A549 (cell line): ENCODE measurements around the gene NEGR1. TPM values are rescaled to one million over a fixed set of nuclear protein-coding genes. Genes with fewer than 3 reads are reported as not detected.

Source experiments
- ATAC-seq, 2 experiments: fragments of 200-7000 bp in 1 of 2; fragments of >200 bp in 1 of 2; cut with Nextera tagmentation in 1 of 2; cut with Tn5 transposase in 1 of 2; 3 replicates each; pipeline versions ENCODE4 v1.8.0 to v1.9.1; 2018 to 2020; ENCODE audit warnings: mild to moderate bottlenecking in 1 of 2, moderate library complexity in 1 of 2
- CTCF ChIA-PET: fragments of 300-600 bp; sonication (Branson Sonifier 250); formaldehyde crosslinking; extraction: SDS; loops from one replicate; lab custom pipeline; 2021; ENCODE audit warnings: antibody characterized with exemption, inconsistent platforms; lab: Yijun Ruan, JAX
- POLR2A ChIA-PET: fragments of 350-600 bp; formaldehyde crosslinking; extraction: SDS; loops from one replicate; lab custom pipeline; 2021; ENCODE audit warnings: antibody characterized with exemption, inconsistent platforms; lab: Yijun Ruan, JAX
- DNase-seq, 2 experiments: peaks; one replicate each; pipeline versions ENCODE4 v3.0.0 to v3.0.0-alpha.2; 2011 to 2016; ENCODE audit warnings: low read depth in 1 of 2, low spot score in 1 of 2
- FAIRE-seq: peaks from 2 replicates; lab custom pipeline; 2011; peaks lifted over from hg19 to GRCh38; lab: Jason Lieb, UNC
- H3K27ac ChIP-seq, 2 experiments: fragments of >200 bp; sonication (Bioruptor Twin); formaldehyde crosslinking; 3 replicates each; pipeline ENCODE4 v1.5.1; 2016 to 2017
- H3K4me1 ChIP-seq: fragments of >200 bp; sonication (Bioruptor Twin); formaldehyde crosslinking; 3 replicates; pipeline ENCODE4 v1.6.1; 2016
- H3K4me2 ChIP-seq: fragments of >200 bp; sonication (Bioruptor Twin); formaldehyde crosslinking; 3 replicates; pipeline ENCODE4 v1.6.1; 2016
- H3K4me3 ChIP-seq: fragments of >200 bp; sonication (Bioruptor Twin); formaldehyde crosslinking; 3 replicates; pipeline ENCODE4 v1.5.1; 2016
- H3K9me3 ChIP-seq: fragments of >200 bp; sonication (Bioruptor Twin); formaldehyde crosslinking; 3 replicates; pipeline ENCODE4 v1.6.1; 2016
- ATOH8 ChIP-seq: fragments of 250-450 bp; sonication (Bioruptor Pico); IDR thresholded peaks from 2 replicates; pipeline ENCODE4 v1.5.0; 2020; ENCODE audit warnings: low read depth, mild to moderate bottlenecking, moderate library complexity
- BCL3 ChIP-seq: fragments of >200 bp; sonication (Bioruptor Twin); formaldehyde crosslinking; IDR thresholded peaks from 3 replicates; pipeline ENCODE4 v1.6.1; 2016
- CBX2 ChIP-seq: fragments of 200-600 bp; sonication (generic); IDR thresholded peaks from 2 replicates; pipeline ENCODE4 v1.6.1; 2016; ENCODE audit warnings: low read depth, mild to moderate bottlenecking, borderline replicate concordance
- CBX8 ChIP-seq: fragments of 200-600 bp; sonication (generic); IDR thresholded peaks from 2 replicates; pipeline ENCODE4 v1.6.1; 2016
- CHD4 ChIP-seq: fragments of 200-600 bp; sonication (generic); IDR thresholded peaks from 2 replicates; pipeline ENCODE4 v1.6.1; 2016; ENCODE audit warnings: antibody characterized with exemption, mild to moderate bottlenecking, borderline replicate concordance
- E2F6 ChIP-seq: IDR thresholded peaks from 2 replicates; pipeline ENCODE4 v1.6.1; 2012; ENCODE audit warnings: low read depth, borderline replicate concordance
- FOXS1 ChIP-seq: fragments of 250-450 bp; sonication (Bioruptor Pico); IDR thresholded peaks from 2 replicates; pipeline ENCODE4 v1.5.0; 2020; ENCODE audit warnings: mild to moderate bottlenecking, moderate library complexity
- HEYL ChIP-seq: fragments of 250-450 bp; sonication (Bioruptor Pico); IDR thresholded peaks from 2 replicates; pipeline ENCODE4 v1.8.0; 2021; ENCODE audit warnings: mild to moderate bottlenecking, moderate library complexity
- HOXA7 ChIP-seq: fragments of 250-450 bp; sonication (Bioruptor Pico); IDR thresholded peaks from 2 replicates; pipeline ENCODE4 v1.5.0; 2020; ENCODE audit warnings: mild to moderate bottlenecking, moderate library complexity
- HOXB13 ChIP-seq: fragments of 250-450 bp; sonication (Bioruptor Pico); IDR thresholded peaks from 2 replicates; pipeline ENCODE4 v1.5.0; 2020; ENCODE audit warnings: low read depth, mild to moderate bottlenecking, moderate library complexity
- JUNB ChIP-seq: fragments of >200 bp; sonication (Bioruptor Twin); formaldehyde crosslinking; IDR thresholded peaks from 2 replicates; pipeline ENCODE4 v1.6.1; 2016
- MAX ChIP-seq: IDR thresholded peaks from 2 replicates; pipeline ENCODE4 v1.6.1; 2012
- MYC ChIP-seq: IDR thresholded peaks from 2 replicates; pipeline ENCODE4 v1.6.1; 2012; ENCODE audit warnings: mild to moderate bottlenecking, inconsistent platforms, low read length, improper control_type of control experiment, borderline replicate concordance
- NPAS2 ChIP-seq: fragments of 250-450 bp; sonication (Bioruptor Pico); IDR thresholded peaks from 2 replicates; pipeline ENCODE4 v1.8.0; 2022; ENCODE audit warnings: mild to moderate bottlenecking, moderate library complexity, borderline replicate concordance
- PBX3 ChIP-seq: IDR thresholded peaks from 2 replicates; pipeline ENCODE4 v1.6.1; 2012
- RAD21 ChIP-seq, 2 experiments: fragments of >200 bp in 1 of 2; sonication (Bioruptor Twin) in 1 of 2; formaldehyde crosslinking in 1 of 2; IDR thresholded peaks in 1 of 2; conservative IDR thresholded peaks in 1 of 2; 2 replicates in 1 of 2; 3 replicates in 1 of 2; pipeline ENCODE4 v1.6.1; 2012 to 2018; ENCODE audit warnings: inconsistent platforms in 1 of 2
- RARB ChIP-seq: fragments of 250-450 bp; sonication (Bioruptor Pico); IDR thresholded peaks from 2 replicates; pipeline ENCODE4 v1.8.0; 2021; ENCODE audit warnings: mild to moderate bottlenecking, moderate library complexity
- RCOR1 ChIP-seq: fragments of 150-350 bp; IDR thresholded peaks from 2 replicates; pipeline ENCODE4 v1.6.1; 2014; ENCODE audit warnings: antibody characterized with exemption, low read length, low read depth
- SMC3 ChIP-seq: fragments of >200 bp; sonication (Bioruptor Twin); formaldehyde crosslinking; IDR thresholded peaks from 3 replicates; pipeline ENCODE4 v1.6.1; 2018; ENCODE audit warnings: inconsistent platforms
- SREBF2 ChIP-seq: fragments of 450-650 bp; IDR thresholded peaks from 2 replicates; pipeline ENCODE4 v1.6.1; 2014; ENCODE audit warnings: mild to moderate bottlenecking, moderate library complexity
- TFCP2L1 ChIP-seq: fragments of 250-450 bp; sonication (Bioruptor Pico); IDR thresholded peaks from 2 replicates; pipeline ENCODE4 v1.5.0; 2021; ENCODE audit warnings: mild to moderate bottlenecking
- USF2 ChIP-seq: fragments of 450-650 bp; IDR thresholded peaks from 2 replicates; pipeline ENCODE4 v1.6.1; 2014; ENCODE audit warnings: antibody characterized with exemption
- ZC3H11A ChIP-seq: fragments of 450-650 bp; IDR thresholded peaks from 2 replicates; pipeline ENCODE4 v1.6.1; 2014; ENCODE audit warnings: antibody characterized with exemption, mild to moderate bottlenecking
- ZFP36 ChIP-seq: fragments of 450-650 bp; IDR thresholded peaks from 2 replicates; pipeline ENCODE4 v1.6.1; 2014; ENCODE audit warnings: borderline replicate concordance; ENCODE audit not compliant: partially characterized antibody
- WGBS: methylation state at CpG from one replicate; pipeline ENCODE4 v1.1.6; 2017; ENCODE audit errors: missing lambda C conversion rate; 5-methylcytosine and 5-hydroxymethylcytosine counted together
- polyA plus RNA-seq, 4 experiments: library from polyadenylated mRNA; depleted of rRNA in 3 of 4; stranded (reverse); fragments of >200 nt; fragmentation: RNase III in 1 of 4; extraction: RNeasy Plus Mini Kit Qiagen cat#74134 plus additional on column Dnase treatment in 1 of 4; gene quantifications; 2 replicates in 3 of 4; 3 replicates in 1 of 4; pipeline ENCODE4 v1.2.3, GENCODE V29; 2011 to 2017

NEGR1 gene
- polyA plus RNA-seq, 2 of the 4 experiments (the other 2 are of a cell fraction): not detected

- POLR2A ChIA-PET: no interaction called here
- Histone ChIP-seq H3K27ac (no peak overlapping the region), H3K9me3 (no peaks in the 10 kb centered on the region), H3K4me2 (no peak overlapping the region), H3K4me1 (no peaks in the 10 kb centered on the region), H3K4me3 (no peak overlapping the region)
- TF ChIP-seq RCOR1: no peak
- TF ChIP-seq HOXA7: no peak
- no peak for TF ChIP-seq BCL3
- TF ChIP-seq E2F6: no peak
- no peak for TF ChIP-seq SMC3
- no peak for TF ChIP-seq RAD21 (conservative IDR thresholded peaks at IDR 0.05 in 1 of 2, IDR thresholded peaks at IDR 0.05 in 1 of 2)
- no peak for TF ChIP-seq ZFP36
- TF ChIP-seq ATOH8: no peak
- TF ChIP-seq USF2: no peak
- no peak for TF ChIP-seq SREBF2
- no peak for TF ChIP-seq PBX3
- no peak for TF ChIP-seq CHD4
- FAIRE-seq (no peak), DNase-seq (no peak), ATAC-seq (no peak)
- CTCF ChIA-PET: no interaction called here
These were observed 783.8 kb downstream of the NEGR1 start for GRCh38 chr1:71498542-71498941.

- no peak overlapping the region for H3K4me2 ChIP-seq
- POLR2A ChIA-PET: no interaction called here
- no peaks in the 10 kb centered on the region for H3K9me3 ChIP-seq
- no peak overlapping the region for H3K4me3 ChIP-seq
- no peak overlapping the region for H3K27ac ChIP-seq
- CTCF ChIA-PET: no interaction called here
- DNase-seq (no peak), ATAC-seq (no peak), FAIRE-seq (no peak)
- H3K4me1 ChIP-seq: no peaks in the 10 kb centered on the region
- no peak for TF ChIP-seq JUNB
These were observed 788.2 kb downstream of the NEGR1 start for GRCh38 chr1:71494163-71494562.

GRCh38 chr1:71492298-71493041, 789.9 kb downstream of the NEGR1 start:
- POLR2A ChIA-PET: no interaction called here
- ATAC-seq (no peak), FAIRE-seq (no peak), DNase-seq (no peak)
- H3K9me3 ChIP-seq: no peaks in the 10 kb centered on the region
- CTCF ChIA-PET: no interaction called here
- no peak overlapping the region for H3K4me2 ChIP-seq
- TF ChIP-seq MAX: no peak
- TF ChIP-seq HOXB13 (CRISPR knock-in tag): no peak
- TF ChIP-seq HEYL (CRISPR knock-in tag): no peak
- TF ChIP-seq CBX8: no peak
- TF ChIP-seq MYC: no peak
- no peak for TF ChIP-seq TFCP2L1
- TF ChIP-seq ZC3H11A: no peak
- TF ChIP-seq FOXS1 (CRISPR knock-in tag): no peak
- no peak for TF ChIP-seq PBX3
- no peak for TF ChIP-seq CBX2
- no peak for TF ChIP-seq RARB (CRISPR knock-in tag)
- no peak for TF ChIP-seq NPAS2 (CRISPR knock-in tag)
- H3K27ac ChIP-seq: no peak overlapping the region
- no peaks in the 10 kb centered on the region for H3K4me1 ChIP-seq
- no peak overlapping the region for H3K4me3 ChIP-seq
- WGBS: 13% methylated on average over 7 of the region's 7 CpGs
